ENCODE measurements around the gene MYZAP. TPM values are rescaled to one million over a fixed set of nuclear protein-coding genes. Genes with fewer than 3 reads are reported as not detected.

MYZAP gene
- total and polyA plus RNA-seq, 2 experiments from 2014 or later, result 1.0 to 1.5 TPM

DNA sequence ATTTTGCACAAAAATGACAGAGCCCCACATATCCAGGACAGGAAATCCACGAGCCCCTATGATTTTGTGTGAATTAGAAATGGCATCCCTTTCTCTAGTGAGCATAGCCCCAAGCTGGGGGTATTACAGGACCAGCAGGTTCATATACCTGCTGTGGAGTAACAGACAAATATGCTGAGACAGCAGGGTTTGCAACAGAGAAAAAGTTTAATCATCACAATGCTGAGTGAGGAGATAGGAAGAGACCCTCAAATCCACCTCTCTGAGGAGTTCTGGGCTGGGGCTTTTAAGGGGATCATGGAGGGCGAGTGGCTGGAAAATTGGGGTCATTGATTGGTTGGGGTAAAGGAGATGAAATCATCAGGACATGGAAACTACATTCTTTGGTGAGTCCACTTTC, 8.4 kb upstream of the MYZAP start:
- no peak for ATAC-seq

More for the DNA sequence above, 8.4 kb upstream of the MYZAP start:
- no peaks in the 10 kb centered on the region for H3F3A ChIP-seq (replicated peaks; ENCODE audit: low read depth)
- Mint-ChIP-seq H3K4me3 (no peak overlapping the region), H3K9me3 (peaks cover 7% of the 10 kb centered on the region; the same call in 1 of the 3 replicates), H3K27ac (no peak overlapping the region), H3K4me1 (no peaks in the 10 kb centered on the region), H3K36me3 (ENCODE audit: low read depth) (no peaks in the 10 kb centered on the region), H3K27me3 (ENCODE audit: insufficient read depth, low read depth, poor library complexity) (peaks cover 2% of the 10 kb centered on the region)
- no peak for DNase-seq (ENCODE audit: low spot score)
- H3K36me3 ChIP-seq (ENCODE audit: insufficient read depth), result no peaks in the 10 kb centered on the region
- 0 out of 2 replicates have a peak, but pooled peaks cover 4% of the 10 kb centered on the region for H3K9me2 ChIP-seq (ENCODE audit: insufficient read depth)
- H3K4me1 ChIP-seq (ENCODE audit: insufficient read depth), result no peaks in the 10 kb centered on the region
- H4K20me1 ChIP-seq (replicated peaks; ENCODE audit: insufficient read depth), result no peaks in the 10 kb centered on the region
- no peak overlapping the region for H2AFZ ChIP-seq
- TF ChIP-seq, protein P1, sequence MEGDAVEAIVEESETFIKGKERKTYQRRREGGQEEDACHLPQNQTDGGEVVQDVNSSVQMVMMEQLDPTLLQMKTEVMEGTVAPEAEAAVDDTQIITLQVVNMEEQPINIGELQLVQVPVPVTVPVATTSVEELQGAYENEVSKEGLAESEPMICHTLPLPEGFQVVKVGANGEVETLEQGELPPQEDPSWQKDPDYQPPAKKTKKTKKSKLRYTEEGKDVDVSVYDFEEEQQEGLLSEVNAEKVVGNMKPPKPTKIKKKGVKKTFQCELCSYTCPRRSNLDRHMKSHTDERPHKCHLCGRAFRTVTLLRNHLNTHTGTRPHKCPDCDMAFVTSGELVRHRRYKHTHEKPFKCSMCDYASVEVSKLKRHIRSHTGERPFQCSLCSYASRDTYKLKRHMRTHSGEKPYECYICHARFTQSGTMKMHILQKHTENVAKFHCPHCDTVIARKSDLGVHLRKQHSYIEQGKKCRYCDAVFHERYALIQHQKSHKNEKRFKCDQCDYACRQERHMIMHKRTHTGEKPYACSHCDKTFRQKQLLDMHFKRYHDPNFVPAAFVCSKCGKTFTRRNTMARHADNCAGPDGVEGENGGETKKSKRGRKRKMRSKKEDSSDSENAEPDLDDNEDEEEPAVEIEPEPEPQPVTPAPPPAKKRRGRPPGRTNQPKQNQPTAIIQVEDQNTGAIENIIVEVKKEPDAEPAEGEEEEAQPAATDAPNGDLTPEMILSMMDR (conservative IDR thresholded peaks at IDR 0.05; ENCODE audit: low read depth in 2 of 2), result no peak
- TF ChIP-seq ETS1 (IDR thresholded peaks at IDR 0.05) (no peak), JUNB (IDR thresholded peaks at IDR 0.05; ENCODE audit: unreplicated experiment) (no peak), NANOG (IDR thresholded peaks at IDR 0.05; ENCODE audit: borderline replicate concordance) (no peak), POLR2AphosphoS5 (IDR thresholded peaks at IDR 0.05; ENCODE audit: low read depth) (no peak), CREB1 (CRISPR knock-in tag; IDR thresholded peaks at IDR 0.05; ENCODE audit: low read depth) (no peak), STAT1 (IDR thresholded peaks at IDR 0.05; ENCODE audit: unreplicated experiment) (no peak), REST (IDR thresholded peaks at IDR 0.05; ENCODE audit: unreplicated experiment) (no peak), EZH2phosphoT487 (IDR thresholded peaks at IDR 0.05; ENCODE audit: unreplicated experiment) (no peak), ZNF331 (CRISPR knock-in tag; IDR thresholded peaks at IDR 0.05; ENCODE audit: low read depth) (no peak), EZH2 (IDR thresholded peaks at IDR 0.05; ENCODE audit: low read depth, unreplicated experiment) (no peak), ZNF114 (CRISPR knock-in tag; IDR thresholded peaks at IDR 0.05) (no peak)
- TF ChIP-seq, protein P2, sequence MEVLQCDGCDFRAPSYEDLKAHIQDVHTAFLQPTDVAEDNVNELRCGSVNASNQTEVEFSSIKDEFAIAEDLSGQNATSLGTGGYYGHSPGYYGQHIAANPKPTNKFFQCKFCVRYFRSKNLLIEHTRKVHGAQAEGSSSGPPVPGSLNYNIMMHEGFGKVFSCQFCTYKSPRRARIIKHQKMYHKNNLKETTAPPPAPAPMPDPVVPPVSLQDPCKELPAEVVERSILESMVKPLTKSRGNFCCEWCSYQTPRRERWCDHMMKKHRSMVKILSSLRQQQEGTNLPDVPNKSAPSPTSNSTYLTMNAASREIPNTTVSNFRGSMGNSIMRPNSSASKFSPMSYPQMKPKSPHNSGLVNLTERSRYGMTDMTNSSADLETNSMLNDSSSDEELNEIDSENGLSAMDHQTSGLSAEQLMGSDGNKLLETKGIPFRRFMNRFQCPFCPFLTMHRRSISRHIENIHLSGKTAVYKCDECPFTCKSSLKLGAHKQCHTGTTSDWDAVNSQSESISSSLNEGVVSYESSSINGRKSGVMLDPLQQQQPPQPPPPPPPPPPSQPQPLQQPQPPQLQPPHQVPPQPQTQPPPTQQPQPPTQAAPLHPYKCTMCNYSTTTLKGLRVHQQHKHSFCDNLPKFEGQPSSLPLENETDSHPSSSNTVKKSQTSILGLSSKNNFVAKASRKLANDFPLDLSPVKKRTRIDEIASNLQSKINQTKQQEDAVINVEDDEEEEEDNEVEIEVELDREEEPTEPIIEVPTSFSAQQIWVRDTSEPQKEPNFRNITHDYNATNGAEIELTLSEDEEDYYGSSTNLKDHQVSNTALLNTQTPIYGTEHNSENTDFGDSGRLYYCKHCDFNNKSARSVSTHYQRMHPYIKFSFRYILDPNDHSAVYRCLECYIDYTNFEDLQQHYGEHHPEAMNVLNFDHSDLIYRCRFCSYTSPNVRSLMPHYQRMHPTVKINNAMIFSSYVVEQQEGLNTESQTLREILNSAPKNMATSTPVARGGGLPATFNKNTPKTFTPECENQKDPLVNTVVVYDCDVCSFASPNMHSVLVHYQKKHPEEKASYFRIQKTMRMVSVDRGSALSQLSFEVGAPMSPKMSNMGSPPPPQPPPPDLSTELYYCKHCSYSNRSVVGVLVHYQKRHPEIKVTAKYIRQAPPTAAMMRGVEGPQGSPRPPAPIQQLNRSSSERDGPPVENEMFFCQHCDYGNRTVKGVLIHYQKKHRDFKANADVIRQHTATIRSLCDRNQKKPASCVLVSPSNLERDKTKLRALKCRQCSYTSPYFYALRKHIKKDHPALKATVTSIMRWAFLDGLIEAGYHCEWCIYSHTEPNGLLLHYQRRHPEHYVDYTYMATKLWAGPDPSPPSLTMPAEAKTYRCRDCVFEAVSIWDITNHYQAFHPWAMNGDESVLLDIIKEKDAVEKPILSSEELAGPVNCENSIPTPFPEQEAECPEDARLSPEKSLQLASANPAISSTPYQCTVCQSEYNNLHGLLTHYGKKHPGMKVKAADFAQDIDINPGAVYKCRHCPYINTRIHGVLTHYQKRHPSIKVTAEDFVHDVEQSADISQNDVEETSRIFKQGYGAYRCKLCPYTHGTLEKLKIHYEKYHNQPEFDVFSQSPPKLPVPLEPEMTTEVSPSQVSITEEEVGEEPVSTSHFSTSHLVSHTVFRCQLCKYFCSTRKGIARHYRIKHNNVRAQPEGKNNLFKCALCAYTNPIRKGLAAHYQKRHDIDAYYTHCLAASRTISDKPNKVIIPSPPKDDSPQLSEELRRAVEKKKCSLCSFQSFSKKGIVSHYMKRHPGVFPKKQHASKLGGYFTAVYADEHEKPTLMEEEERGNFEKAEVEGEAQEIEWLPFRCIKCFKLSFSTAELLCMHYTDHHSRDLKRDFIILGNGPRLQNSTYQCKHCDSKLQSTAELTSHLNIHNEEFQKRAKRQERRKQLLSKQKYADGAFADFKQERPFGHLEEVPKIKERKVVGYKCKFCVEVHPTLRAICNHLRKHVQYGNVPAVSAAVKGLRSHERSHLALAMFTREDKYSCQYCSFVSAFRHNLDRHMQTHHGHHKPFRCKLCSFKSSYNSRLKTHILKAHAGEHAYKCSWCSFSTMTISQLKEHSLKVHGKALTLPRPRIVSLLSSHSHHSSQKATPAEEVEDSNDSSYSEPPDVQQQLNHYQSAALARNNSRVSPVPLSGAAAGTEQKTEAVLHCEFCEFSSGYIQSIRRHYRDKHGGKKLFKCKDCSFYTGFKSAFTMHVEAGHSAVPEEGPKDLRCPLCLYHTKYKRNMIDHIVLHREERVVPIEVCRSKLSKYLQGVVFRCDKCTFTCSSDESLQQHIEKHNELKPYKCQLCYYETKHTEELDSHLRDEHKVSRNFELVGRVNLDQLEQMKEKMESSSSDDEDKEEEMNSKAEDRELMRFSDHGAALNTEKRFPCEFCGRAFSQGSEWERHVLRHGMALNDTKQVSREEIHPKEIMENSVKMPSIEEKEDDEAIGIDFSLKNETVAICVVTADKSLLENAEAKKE (CRISPR knock-in tag; IDR thresholded peaks at IDR 0.05), result no peak
- H3K27ac ChIP-seq (ENCODE audit: low read depth), result no peak overlapping the region
- no peaks in the 10 kb centered on the region for H3K79me2 ChIP-seq (replicated peaks; ENCODE audit: insufficient read depth)
- no peak overlapping the region for H3K4me2 ChIP-seq
- no peak overlapping the region for H3K4me3 ChIP-seq
- H3K27me3 ChIP-seq (ENCODE audit: insufficient read depth), result no peaks in the 10 kb centered on the region
